Activated T-helper 1 cell treated with anti-CD3 and anti-CD28 coated beads, Interleukin-12 subunit alpha, Interleukin-12 subunit beta, Interleukin-2, Interleukin-4 antibody, amounts not matched to agents 30 ng/mL and 10 ng/mL and 1 ng/mL, durations not matched to agents 14 hours and 24 hours and 36 hours (primary cell): ENCODE results near the gene ZNF540. TPM values are rescaled to one million over a fixed set of nuclear protein-coding genes. Genes with fewer than 3 reads are reported as not detected.
"Not testable (repeated sequence)": the region's sequence is repeated elsewhere in the genome, so short reads cannot be mapped to it uniquely, and the experiment has no call there.

Experiments used
- DNase-seq: peaks from one replicate; pipeline ENCODE4 v3.0.0; 2021; ENCODE audit warnings: low spot score
- H3K27ac Mint-ChIP-seq: one replicate; pipeline ENCODE4 v1.8.0; 2021; ENCODE audit warnings: mild to moderate bottlenecking, mixed read lengths
- H3K27me3 Mint-ChIP-seq: one replicate; pipeline ENCODE4 v1.8.0; 2022; ENCODE audit warnings: mild to moderate bottlenecking, moderate library complexity, mixed read lengths; ENCODE audit not compliant: insufficient read depth
- H3K36me3 Mint-ChIP-seq: one replicate; pipeline ENCODE4 v1.8.0; 2021; ENCODE audit warnings: low read depth, mixed read lengths
- H3K4me1 Mint-ChIP-seq: one replicate; pipeline ENCODE4 v1.8.0; 2021; ENCODE audit warnings: low read depth, mixed read lengths
- H3K4me3 Mint-ChIP-seq: one replicate; pipeline ENCODE4 v1.8.0; 2021; ENCODE audit warnings: mild to moderate bottlenecking, moderate library complexity, mixed read lengths
- H3K9me3 Mint-ChIP-seq: one replicate; pipeline ENCODE4 v1.8.0; 2021; ENCODE audit warnings: mixed read lengths
- intact Hi-C: fragments of 100-400 bp; cut with micrococcal nuclease; formaldehyde crosslinking; loops from one replicate; pipeline ENCODE4 v1.15.1; 2024
- total RNA-seq: library from RNA; stranded (reverse); gene quantifications from 2 replicates; pipeline ENCODE4 v1.2.3, GENCODE V29; 2022

The ZNF540 gene
- total RNA-seq, 1 donor from 2014 or later, result 0.70 TPM

- intact Hi-C loops, result loop anchor here (1.0 to 10.0 kb wide), 11 partner anchors 60 to 804 kb away; partner anchors contain the start of genes SIPA1L3, ZNF345, ZNF383 and ZNF420
- H3K4me1 Mint-ChIP-seq, result peaks cover 28% of the 10 kb centered on the region
- H3K4me3 Mint-ChIP-seq, result peak overlapping the region; percentile 90
- H3K27ac Mint-ChIP-seq, result peak overlapping the region; percentile 93
- peaks cover 22% of the 10 kb centered on the region for H3K36me3 Mint-ChIP-seq
- H3K9me3 Mint-ChIP-seq, result peaks cover 35% of the 10 kb centered on the region
- H3K27me3 Mint-ChIP-seq, result no peaks in the 10 kb centered on the region
- DNase-seq, result peak; percentile 4
Measured at GRCh38 chr19:37654629-37655300, 60.1 kb downstream of the ZNF540 start.

- peaks cover 28% of the 10 kb centered on the region for H3K4me1 Mint-ChIP-seq
- H3K27ac Mint-ChIP-seq, result peak within 1 kb of the TSS; percentile 93
- peaks cover 32% of the 10 kb centered on the region for H3K9me3 Mint-ChIP-seq
- peak within 1 kb of the TSS; percentile 90 for H3K4me3 Mint-ChIP-seq
- intact Hi-C loops, result loop anchor here (1.0 to 10.0 kb wide), 11 partner anchors 61 to 805 kb away; partner anchors contain the start of genes SIPA1L3, ZNF345, ZNF383 and ZNF420
- H3K27me3 Mint-ChIP-seq, result no peaks in the 10 kb centered on the region
- peaks cover 18% of the 10 kb centered on the region for H3K36me3 Mint-ChIP-seq
- peak; percentile 81 for DNase-seq
Measured at GRCh38 chr19:37655301-37655688, 60.6 kb downstream of the ZNF540 start, which contains the start of gene ZFP30. Gene ZFP30 (minus strand): TSS chr19:37655465. CDS start chr19:37647822, 7,643 bp downstream.

- Mint-ChIP-seq H3K27me3 (no peaks in the 10 kb centered on the region), H3K4me1 (peaks cover 28% of the 10 kb centered on the region), H3K4me3 (peak overlapping the region; percentile 90), H3K36me3 (peaks cover 13% of the 10 kb centered on the region), H3K27ac (peak overlapping the region; percentile 93), H3K9me3 (peaks cover 35% of the 10 kb centered on the region)
- DNase-seq, result peak; percentile 83
- intact Hi-C loops, result loop anchor here (1.0 to 10.0 kb wide), 11 partner anchors 62 to 806 kb away; partner anchors contain the start of genes SIPA1L3, ZNF345, ZNF383 and ZNF420
Measured at GRCh38 chr19:37655689-37656371, 61.2 kb downstream of the ZNF540 start.

- peaks cover 40% of the 10 kb centered on the region for H3K9me3 Mint-ChIP-seq
- DNase-seq, H3K27ac Mint-ChIP-seq, H3K27me3 Mint-ChIP-seq, H3K36me3 Mint-ChIP-seq: not testable (repeated sequence)
- H3K4me1 Mint-ChIP-seq, result peaks cover 28% of the 10 kb centered on the region
- intact Hi-C loops, result loop anchor here (5.0 to 10.0 kb wide), 2 partner anchors 342 to 440 kb away; partner anchors contain the start of gene ZNF383
- peak overlapping the region; percentile 90 for H3K4me3 Mint-ChIP-seq
Measured at GRCh38 chr19:37657157-37657556, 62.5 kb downstream of the ZNF540 start.

Other genes with a start within 250 kb of the ZNF540 start
- 3.9 and 4.5 TPM in 2 replicates for gene ZNF527, start 223.8 kb upstream of the ZNF540 start, total RNA-seq
- 2.7 and 3.7 TPM in 2 replicates for gene ZNF569, start 127.4 kb upstream of the ZNF540 start, total RNA-seq
- gene ZNF570, start 125.5 kb upstream of the ZNF540 start, total RNA-seq, result 2.1 and 2.8 TPM in 2 replicates
- 0.39 and 0.44 TPM in 2 replicates for gene ZNF793, start 87.9 kb upstream of the ZNF540 start, total RNA-seq
- gene ZNF571, start 84 bp upstream of the ZNF540 start, total RNA-seq, result 0.64 and 1.4 TPM in 2 replicates
- gene ZFP30, start 60.6 kb downstream of the ZNF540 start, total RNA-seq, result 9.6 and 10.1 TPM in 2 replicates
- 1.9 and 2.4 TPM in 2 replicates for gene ZNF607, start 124.9 kb downstream of the ZNF540 start, total RNA-seq
- gene ZNF573, start 184.7 kb downstream of the ZNF540 start, total RNA-seq, result 3.7 and 5.6 TPM in 2 replicates